Measurements from ENCODE around the gene NCR2.

GRCh38 chr6:41356825-41357224 is 21.4 kb downstream of the NCR2 start:
- TF ChIP-seq CTCF (IDR thresholded peaks at IDR 0.05 in 4 of 5, conservative IDR thresholded peaks at IDR 0.05 in 1 of 5) (no peak), POLR2A (IDR thresholded peaks at IDR 0.05) (no peak)
